ENCODE results near the gene ZMYND11. TPM values are rescaled to one million over a fixed set of nuclear protein-coding genes. Genes with fewer than 3 reads are reported as not detected.

The ZMYND11 gene
- polyA plus RNA-seq, 1 donor (not counting 4 experiments of a cell fraction or from before 2014, with no cell fraction given) = 36.1 TPM

DNA sequence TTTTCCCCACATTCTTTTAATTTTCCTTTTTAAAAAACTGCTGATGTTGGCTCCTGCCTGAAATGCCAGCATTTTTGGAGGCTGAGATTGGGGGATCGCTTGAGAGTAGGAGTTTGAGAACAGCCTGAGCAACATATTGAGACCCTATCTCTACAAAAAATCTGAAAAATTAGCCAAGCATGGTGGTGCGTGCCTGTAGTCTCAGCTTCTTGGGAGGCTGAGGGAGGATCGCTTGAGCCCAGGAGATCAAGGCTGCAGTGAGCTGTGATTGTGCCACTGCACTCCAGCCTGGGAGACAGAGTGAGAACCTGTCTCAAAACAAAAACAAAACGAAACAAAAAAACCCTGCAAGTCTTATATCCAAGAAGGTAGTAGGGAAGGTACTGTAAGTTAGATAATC, 51.7 kb downstream of the ZMYND11 start:
- no peak for FAIRE-seq
- Histone ChIP-seq H4K20me1 (ENCODE audit: control insufficient read depth, extremely low read depth, insufficient read depth, low read length) (no peaks in the 10 kb centered on the region), H3K36me3 (ENCODE audit: control insufficient read depth in 2 of 2, extremely low read depth in 1 of 2, insufficient read depth in 2 of 2, low read length in 2 of 2) (peaks cover 3 to 4% of the 10 kb centered on the region in 2 experiments), H3K9me3 (ENCODE audit: control insufficient read depth, low read depth, low read length) (peaks cover 3% of the 10 kb centered on the region), H2AFZ (ENCODE audit: control insufficient read depth, low read length) (no peak overlapping the region), H3K4me3 (ENCODE audit: control insufficient read depth in 2 of 3, extremely low read depth in 1 of 3, insufficient read depth in 2 of 3, low read depth in 1 of 3, low read length in 3 of 3) (no peak overlapping the region), H3K9ac (ENCODE audit: control insufficient read depth, extremely low read depth, insufficient read depth, low read length) (no peak overlapping the region), H3K27me3 (ENCODE audit: control insufficient read depth, extremely low read depth, insufficient read depth, low read length) (no peaks in the 10 kb centered on the region), H3K79me2 (ENCODE audit: control insufficient read depth, insufficient read depth, low read length) (no peaks in the 10 kb centered on the region), H3K4me1 (ENCODE audit: control insufficient read depth, extremely low read depth, insufficient read depth, low read length) (peaks cover 2% of the 10 kb centered on the region), H3K4me2 (ENCODE audit: control insufficient read depth, extremely low read depth, insufficient read depth, low read depth, low read length) (no peak overlapping the region), H3K27ac (ENCODE audit: control insufficient read depth, insufficient read depth, low read length) (no peak overlapping the region), H3K9me1 (ENCODE audit: control insufficient read depth, extremely low read depth, insufficient read depth, low read length) (no peaks in the 10 kb centered on the region)
- no peak for DNase-seq (ENCODE audit: low read depth, low spot score)
- TF ChIP-seq EZH2 (IDR thresholded peaks at IDR 0.05; ENCODE audit: low read length) = no peak
- TF ChIP-seq CTCF (optimal IDR thresholded peaks at IDR 0.05 in 1 of 3, IDR thresholded peaks at IDR 0.05 in 1 of 3, conservative IDR thresholded peaks at IDR 0.05 in 1 of 3; ENCODE audit: extremely low read depth in 1 of 3, insufficient read depth in 2 of 3, low read length in 3 of 3) = no peak
- dilution Hi-C loops (cut with MboI; ENCODE audit: extremely low pct_ligation_motif_present, low sequenced_read_pairs) = no loop called here

- H3K36me3 ChIP-seq (ENCODE audit: control insufficient read depth in 2 of 2, extremely low read depth in 1 of 2, insufficient read depth in 2 of 2, low read length in 2 of 2) = peaks cover 0 to 3% of the 10 kb centered on the region in 2 experiments
- FAIRE-seq = no peak
- H3K4me3 ChIP-seq (ENCODE audit: control insufficient read depth in 2 of 3, extremely low read depth in 1 of 3, insufficient read depth in 2 of 3, low read depth in 1 of 3, low read length in 3 of 3) = no peak overlapping the region
- no peak overlapping the region for H3K9ac ChIP-seq (ENCODE audit: control insufficient read depth, extremely low read depth, insufficient read depth, low read length)
- no peaks in the 10 kb centered on the region for H4K20me1 ChIP-seq (ENCODE audit: control insufficient read depth, extremely low read depth, insufficient read depth, low read length)
- no peak overlapping the region for H3K4me2 ChIP-seq (ENCODE audit: control insufficient read depth, extremely low read depth, insufficient read depth, low read depth, low read length)
- H3K79me2 ChIP-seq (ENCODE audit: control insufficient read depth, insufficient read depth, low read length) = no peaks in the 10 kb centered on the region
- H3K9me3 ChIP-seq (ENCODE audit: control insufficient read depth, low read depth, low read length) = peaks cover 3% of the 10 kb centered on the region
- H3K9me1 ChIP-seq (ENCODE audit: control insufficient read depth, extremely low read depth, insufficient read depth, low read length) = no peaks in the 10 kb centered on the region
- TF ChIP-seq EZH2 (IDR thresholded peaks at IDR 0.05; ENCODE audit: low read length) (no peak), CTCF (optimal IDR thresholded peaks at IDR 0.05 in 1 of 3, IDR thresholded peaks at IDR 0.05 in 1 of 3, conservative IDR thresholded peaks at IDR 0.05 in 1 of 3; ENCODE audit: extremely low read depth in 1 of 3, insufficient read depth in 2 of 3, low read length in 3 of 3) (no peak)
- no peak overlapping the region for H2AFZ ChIP-seq (ENCODE audit: control insufficient read depth, low read length)
- H3K4me1 ChIP-seq (ENCODE audit: control insufficient read depth, extremely low read depth, insufficient read depth, low read length) = no peaks in the 10 kb centered on the region
- dilution Hi-C loops (cut with MboI; ENCODE audit: extremely low pct_ligation_motif_present, low sequenced_read_pairs) = no loop called here
- H3K27me3 ChIP-seq (ENCODE audit: control insufficient read depth, extremely low read depth, insufficient read depth, low read length) = no peaks in the 10 kb centered on the region
- DNase-seq (ENCODE audit: low read depth, low spot score) = no peak
- no peak overlapping the region for H3K27ac ChIP-seq (ENCODE audit: control insufficient read depth, insufficient read depth, low read length)
Observed at GRCh38 chr10:188546-188945, 53.3 kb downstream of the ZMYND11 start.

All from keratinocyte (primary cell).